ENCODE data around the gene PLEKHF1. TPM values are rescaled to one million over a fixed set of nuclear protein-coding genes. Genes with fewer than 3 reads are reported as not detected.
A peak's percentile ranks its signal among the peaks of the same experiment; 100 is the strongest.

PLEKHF1 gene
- polyA plus RNA-seq, 6 donors from 2014 or later: 1.9 to 5.8 (median 2.7) TPM

DNA sequence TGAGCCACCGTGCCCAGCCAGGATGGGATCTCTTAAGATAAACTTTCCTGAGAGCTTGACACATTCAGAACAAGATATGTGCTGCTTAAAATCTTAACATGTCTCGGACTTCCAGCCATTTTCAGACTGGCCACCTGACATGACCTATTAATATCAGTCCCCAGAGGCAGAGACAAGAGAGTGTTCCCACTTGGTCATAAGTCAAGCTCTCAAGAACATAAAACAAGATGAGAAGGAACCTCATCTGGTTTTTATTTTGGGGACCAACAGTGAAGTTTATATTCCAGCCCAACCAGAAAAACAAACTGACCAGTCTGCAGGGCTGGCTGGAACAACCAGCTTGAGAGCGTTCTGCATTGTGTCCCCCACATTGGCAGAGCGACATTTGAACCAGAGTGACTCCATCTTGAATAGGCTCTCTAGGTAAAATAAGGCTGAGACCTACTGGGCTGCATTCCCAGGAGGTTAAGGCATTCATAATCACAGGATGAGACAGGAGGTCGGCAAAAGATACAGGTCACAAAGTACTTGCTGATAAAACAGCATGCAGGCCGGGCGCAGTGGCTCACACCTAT is 21.8 kb upstream of the PLEKHF1 start:
- Mint-ChIP-seq H3K9me3 (no peaks in the 10 kb centered on the region), H3K4me3 (peak overlapping the region in 1 of 8 donors; percentile 19), H3K27ac (no peak overlapping the region), H3K4me1 (peaks cover 0 to 11% (median 5%) of the 10 kb centered on the region in 3 donors), H3K27me3 (peaks cover 12 to 38% (median 33%) of the 10 kb centered on the region in 3 donors), H3K36me3 (no peaks in the 10 kb centered on the region)
- no peak for ATAC-seq (ENCODE audit: low read depth in 2 of 2)
- no peak for DNase-seq

DNA sequence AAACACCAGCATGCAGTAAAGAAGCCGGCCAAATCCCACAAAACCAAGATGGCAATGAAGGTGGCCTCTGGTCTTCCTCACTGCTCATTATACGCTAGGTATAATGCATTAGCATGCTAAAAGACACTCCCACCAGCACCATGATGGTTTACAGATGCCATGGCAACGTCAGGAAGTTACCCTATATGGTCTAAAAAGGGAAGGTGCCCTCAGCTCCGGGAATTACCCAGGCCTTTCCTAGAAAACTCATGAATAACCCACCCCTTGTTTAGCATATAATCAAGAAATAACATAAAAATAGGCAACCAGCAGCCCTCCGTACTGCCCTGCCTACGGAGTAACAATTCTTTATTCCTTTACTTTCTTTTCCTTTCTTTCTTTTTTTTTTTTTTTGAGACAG is 21.1 kb upstream of the PLEKHF1 start:
- Mint-ChIP-seq H3K9me3 (no peaks in the 10 kb centered on the region), H3K27ac (no peak overlapping the region), H3K4me1 (peaks cover 0 to 11% (median 5%) of the 10 kb centered on the region in 3 donors), H3K4me3 (no peak overlapping the region), H3K27me3 (peaks cover 12 to 39% (median 35%) of the 10 kb centered on the region in 3 donors), H3K36me3 (no peaks in the 10 kb centered on the region)
- no peak for ATAC-seq (ENCODE audit: low read depth in 2 of 2)
- no peak for DNase-seq

DNA sequence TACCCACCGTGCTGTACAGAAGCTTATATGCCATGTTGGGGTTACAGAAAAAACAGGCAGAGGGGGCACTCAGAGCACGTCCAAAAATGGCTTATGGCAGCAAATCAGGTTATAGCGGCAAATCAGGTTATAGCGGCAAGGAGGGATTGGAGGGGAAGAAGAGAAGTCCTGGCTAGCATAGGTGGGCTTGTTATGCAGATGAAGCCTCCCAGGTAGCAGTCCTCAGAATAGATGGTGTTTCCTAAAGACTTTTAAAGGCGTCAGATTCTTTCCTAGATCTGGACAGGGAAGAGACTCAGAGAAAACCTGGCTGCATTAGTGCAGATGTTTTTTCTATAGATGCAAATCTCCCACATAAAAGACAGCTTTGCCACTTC is 19.8 kb upstream of the PLEKHF1 start:
- Mint-ChIP-seq H3K27me3 (peaks cover 12 to 39% (median 31%) of the 10 kb centered on the region in 3 donors), H3K36me3 (no peaks in the 10 kb centered on the region), H3K27ac (no peak overlapping the region), H3K4me1 (peaks cover 0 to 11% (median 5%) of the 10 kb centered on the region in 3 donors), H3K4me3 (no peak overlapping the region), H3K9me3 (no peaks in the 10 kb centered on the region)
- DNase-seq (no peak), ATAC-seq (ENCODE audit: low read depth in 2 of 2) (no peak)

DNA sequence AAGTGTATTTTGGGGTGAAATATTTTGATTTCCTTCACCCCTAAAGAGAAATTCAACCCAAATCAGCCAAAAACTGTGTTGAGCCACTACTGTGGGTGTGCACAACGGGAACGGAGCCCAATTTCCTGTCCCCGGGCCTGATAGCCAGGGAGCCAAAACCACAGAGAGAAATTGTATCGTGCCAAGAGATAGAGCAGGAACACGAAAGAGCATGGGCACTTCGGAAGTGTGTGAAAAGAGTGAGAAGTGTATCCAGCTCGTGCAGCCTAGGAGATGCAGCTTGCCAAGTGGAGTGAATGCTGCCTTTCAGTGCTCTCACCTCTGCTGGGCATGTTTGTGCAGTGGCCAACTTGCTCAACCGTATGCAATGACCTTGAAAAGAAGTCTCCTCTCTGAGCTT is 19.4 kb upstream of the PLEKHF1 start:
- Mint-ChIP-seq H3K27me3 (peaks cover 12 to 42% (median 31%) of the 10 kb centered on the region in 3 donors), H3K4me3 (no peak overlapping the region), H3K27ac (no peak overlapping the region), H3K4me1 (peaks cover 0 to 11% (median 5%) of the 10 kb centered on the region in 3 donors), H3K36me3 (no peaks in the 10 kb centered on the region), H3K9me3 (no peaks in the 10 kb centered on the region)
- ATAC-seq (ENCODE audit: low read depth in 2 of 2) (no peak), DNase-seq (no peak)

DNA sequence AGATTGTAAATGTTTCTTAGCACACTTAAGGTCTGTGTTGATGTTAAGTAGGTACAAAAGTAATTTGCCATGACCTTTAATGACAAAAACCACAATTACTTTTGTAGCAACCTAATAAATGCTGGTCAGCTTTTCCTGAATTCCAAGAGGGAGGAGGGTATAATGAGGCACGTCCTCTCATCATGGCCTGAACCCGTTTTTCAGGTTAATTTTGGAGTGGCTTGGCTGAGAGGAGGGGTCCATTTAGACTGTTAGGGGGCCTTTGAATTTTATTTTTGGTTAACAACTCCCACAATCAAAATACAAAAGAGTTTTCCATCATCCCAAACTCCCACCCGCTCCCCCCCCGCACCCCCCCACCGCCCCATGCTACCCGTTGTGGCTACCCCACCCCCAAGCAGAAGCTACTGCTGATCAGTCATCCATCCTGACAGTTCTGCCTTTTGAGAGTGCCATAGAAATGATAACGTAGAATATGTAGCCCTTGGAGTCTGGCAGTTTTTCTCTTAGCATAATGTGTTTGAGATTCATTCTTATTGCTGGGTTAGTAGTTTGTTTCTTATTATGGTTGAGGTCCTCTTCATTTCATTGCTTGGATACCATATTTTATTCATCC is 14.4 kb upstream of the PLEKHF1 start:
- DNase-seq (no peak), ATAC-seq (ENCODE audit: low read depth in 2 of 2) (no peak)
- Mint-ChIP-seq H3K4me3 (no peak overlapping the region), H3K9me3 (peaks cover 0 to 16% (median 0%) of the 10 kb centered on the region in 7 donors), H3K27me3 (peaks cover 27 to 43% (median 39%) of the 10 kb centered on the region in 3 donors), H3K4me1 (peaks cover 0 to 5% (median 2%) of the 10 kb centered on the region in 3 donors), H3K27ac (peak overlapping the region in 1 of 6 donors; percentile 53), H3K36me3 (no peaks in the 10 kb centered on the region)

DNA sequence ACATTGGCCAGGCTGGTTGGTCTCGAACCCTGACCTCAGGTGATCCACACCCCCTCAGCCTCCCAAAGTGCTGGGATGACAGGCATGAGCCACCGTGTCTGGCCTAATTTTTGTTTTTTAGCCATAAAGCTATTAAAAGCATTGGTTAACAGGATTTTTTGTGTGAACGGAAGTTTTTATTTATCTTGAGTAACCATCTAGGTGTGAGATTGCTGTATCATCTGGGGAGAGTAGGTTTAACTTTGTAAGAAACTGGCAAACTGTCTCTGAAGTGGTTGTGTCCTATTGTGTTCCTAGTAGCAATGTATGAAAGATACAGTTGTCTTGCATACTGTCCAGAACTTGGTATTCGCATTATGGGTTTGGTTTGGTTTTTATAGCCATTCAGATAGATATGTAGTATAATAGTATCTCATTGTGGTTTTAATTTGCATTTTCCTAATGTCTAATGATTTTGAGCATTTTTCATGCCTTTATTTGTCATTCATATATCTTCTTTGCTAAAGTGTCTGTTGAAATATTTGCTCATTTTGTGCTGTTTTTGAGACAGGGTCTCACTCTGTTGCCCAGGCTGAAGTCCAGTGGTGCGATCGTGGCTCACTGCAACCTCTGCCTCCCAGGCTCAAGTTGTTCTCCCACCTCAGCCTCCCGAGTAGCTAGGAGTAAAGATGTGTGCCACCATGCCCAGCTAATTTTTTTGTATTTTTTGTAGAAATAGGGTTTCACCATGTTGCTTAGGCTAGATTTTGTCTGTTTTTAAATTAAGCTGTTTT is 13.5 kb upstream of the PLEKHF1 start:
- no peak overlapping the region for H3K4me3 Mint-ChIP-seq
- no peak for ATAC-seq (ENCODE audit: low read depth in 2 of 2)
- H3K36me3 Mint-ChIP-seq: no peaks in the 10 kb centered on the region

DNA sequence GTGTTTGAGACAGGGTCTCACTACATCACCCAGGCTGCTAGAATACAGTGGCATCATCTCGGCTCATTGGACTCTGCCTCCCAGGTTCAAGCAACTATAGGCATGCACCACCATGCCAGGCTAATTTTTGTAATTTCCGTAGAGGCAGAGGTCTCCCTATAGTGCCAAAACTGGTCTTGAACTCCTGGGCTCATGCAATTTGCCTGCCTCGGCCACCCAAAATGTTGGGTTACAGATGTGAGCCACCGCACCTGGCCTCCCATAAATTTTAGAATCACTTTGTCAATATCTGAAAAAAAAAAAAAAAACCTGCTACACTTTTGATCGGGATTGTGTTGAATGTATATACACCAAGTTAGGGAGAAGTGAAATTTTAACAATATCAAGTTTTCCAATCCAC is 11.9 kb upstream of the PLEKHF1 start:
- H3K4me3 Mint-ChIP-seq: no peak overlapping the region
- ATAC-seq (ENCODE audit: low read depth in 2 of 2) (no peak), DNase-seq (no peak)
- no peaks in the 10 kb centered on the region for H3K4me1 Mint-ChIP-seq
- no peaks in the 10 kb centered on the region for H3K36me3 Mint-ChIP-seq
- peaks cover 21 to 33% (median 31%) of the 10 kb centered on the region in 3 donors for H3K27me3 Mint-ChIP-seq
- H3K27ac Mint-ChIP-seq: no peak overlapping the region
- H3K9me3 Mint-ChIP-seq: peaks cover 0 to 16% (median 0%) of the 10 kb centered on the region in 7 donors

More for the DNA sequence above, 13.5 kb upstream of the PLEKHF1 start:
- peaks cover 21 to 37% (median 35%) of the 10 kb centered on the region in 3 donors for H3K27me3 Mint-ChIP-seq
- H3K27ac Mint-ChIP-seq: peak overlapping the region in 1 of 6 donors; percentile 42
- DNase-seq: no peak
- peaks cover 0 to 16% (median 0%) of the 10 kb centered on the region in 7 donors for H3K9me3 Mint-ChIP-seq
- no peaks in the 10 kb centered on the region for H3K4me1 Mint-ChIP-seq

DNA sequence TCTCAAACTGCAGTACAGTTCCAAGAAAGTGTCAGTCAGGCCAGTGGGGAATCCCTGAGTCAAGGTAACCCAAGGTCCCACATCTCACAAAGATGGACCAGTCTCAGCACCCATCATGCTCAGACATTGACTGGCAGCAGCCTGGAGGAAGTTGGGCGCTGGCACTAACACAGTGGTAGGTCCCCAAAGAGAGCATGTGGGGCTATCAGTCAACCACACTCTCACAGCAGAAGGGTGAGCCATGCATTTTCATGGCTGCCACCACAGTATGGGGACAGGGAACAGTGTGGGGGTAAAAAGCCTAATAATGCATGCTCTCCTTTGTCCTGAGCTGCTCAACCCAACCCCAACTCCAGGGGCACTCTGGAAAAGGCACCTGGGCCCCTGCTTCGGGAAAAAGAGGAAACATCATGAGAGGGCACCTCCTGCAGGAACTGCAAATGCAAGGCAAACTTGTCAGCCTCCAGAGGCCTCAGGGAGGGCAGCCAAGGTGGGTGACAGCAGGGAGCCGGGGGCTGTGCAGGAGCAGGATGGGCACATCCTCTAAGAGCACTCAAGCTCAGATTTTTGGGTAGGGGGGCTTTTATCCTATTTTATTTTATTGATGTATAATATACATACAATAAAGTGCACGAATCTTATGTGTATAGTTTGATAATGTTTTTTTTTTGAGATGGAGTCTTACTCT is 9.5 kb upstream of the PLEKHF1 start:
- H3K9me3 Mint-ChIP-seq: peaks cover 0 to 16% (median 0%) of the 10 kb centered on the region in 7 donors
- H3K4me1 Mint-ChIP-seq: no peaks in the 10 kb centered on the region
- peaks cover 21 to 38% (median 24%) of the 10 kb centered on the region in 3 donors for H3K27me3 Mint-ChIP-seq
- no peak overlapping the region for H3K4me3 Mint-ChIP-seq
- no peak for ATAC-seq (ENCODE audit: low read depth in 2 of 2)
- peak overlapping the region in 1 of 6 donors; percentile 27 for H3K27ac Mint-ChIP-seq
- no peak for DNase-seq
- no peaks in the 10 kb centered on the region for H3K36me3 Mint-ChIP-seq

DNA sequence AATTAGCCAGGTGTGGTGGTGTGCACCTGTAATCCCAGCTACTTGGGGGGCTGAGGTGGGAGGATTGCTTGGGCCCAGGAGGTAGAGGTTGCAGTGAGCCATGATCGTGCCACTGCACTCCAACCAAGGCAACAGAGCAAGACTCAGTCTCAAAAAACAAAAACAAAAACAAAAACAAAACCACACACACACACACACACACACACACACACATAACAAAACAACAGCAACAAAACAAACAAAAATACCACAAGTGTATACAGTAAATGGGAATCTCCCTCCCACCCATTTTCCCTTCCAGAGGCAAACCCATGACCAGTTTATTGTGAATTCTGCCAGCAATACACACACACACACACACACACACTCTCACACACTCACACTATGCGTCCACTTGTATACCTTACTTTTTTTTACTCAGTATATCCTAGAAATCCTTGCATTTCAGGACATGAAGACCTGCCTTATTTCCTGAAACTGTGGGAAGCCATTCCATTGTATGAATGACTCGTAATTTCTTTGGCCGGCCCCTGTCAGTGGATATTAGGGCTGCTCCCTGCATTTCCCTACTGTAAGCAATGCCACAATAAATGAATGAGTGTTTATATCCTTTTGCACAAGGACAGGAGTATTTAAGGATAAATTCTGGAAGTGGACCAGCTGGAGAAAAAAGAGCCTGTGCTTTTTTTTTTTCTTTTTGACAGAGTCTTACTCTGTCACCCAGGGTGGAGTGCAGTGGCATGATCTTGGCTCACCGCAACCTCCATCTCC is 6.9 kb upstream of the PLEKHF1 start:
- Mint-ChIP-seq H3K9me3 (peaks cover 0 to 13% (median 0%) of the 10 kb centered on the region in 7 donors), H3K27me3 (peaks cover 5 to 28% (median 14%) of the 10 kb centered on the region in 3 donors), H3K4me1 (no peaks in the 10 kb centered on the region), H3K27ac (no peak overlapping the region), H3K36me3 (no peaks in the 10 kb centered on the region), H3K4me3 (no peak overlapping the region)
- ATAC-seq (ENCODE audit: low read depth in 2 of 2) (no peak), DNase-seq (no peak)

DNA sequence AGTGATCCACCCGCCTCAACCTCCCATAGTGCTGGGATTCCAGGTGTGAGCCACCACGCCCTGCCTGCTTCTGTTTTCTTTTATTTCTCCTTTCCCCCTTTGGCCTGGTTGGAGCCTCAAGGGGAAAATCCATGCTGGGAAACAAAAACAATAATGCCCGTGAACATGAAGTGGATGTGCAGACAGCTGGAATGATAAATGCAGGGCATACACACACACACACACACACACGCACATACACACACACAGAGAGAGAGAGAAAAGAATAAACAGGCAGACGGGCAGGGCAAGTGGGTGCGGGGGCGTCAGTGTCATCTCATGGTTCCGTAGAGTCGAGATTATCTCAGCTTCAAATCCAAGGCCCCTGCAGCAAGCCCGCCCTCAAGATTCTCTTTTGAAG is 4.4 kb upstream of the PLEKHF1 start:
- ATAC-seq (ENCODE audit: low read depth in 2 of 2) (no peak), DNase-seq (no peak)
- peaks cover 3 to 10% (median 4%) of the 10 kb centered on the region in 3 donors for H3K4me1 Mint-ChIP-seq
- no peaks in the 10 kb centered on the region for H3K9me3 Mint-ChIP-seq
- H3K27ac Mint-ChIP-seq: peak overlapping the region in 1 of 6 donors; percentile 60
- peaks cover 0 to 17% (median 2%) of the 10 kb centered on the region in 3 donors for H3K27me3 Mint-ChIP-seq
- H3K36me3 Mint-ChIP-seq: no peaks in the 10 kb centered on the region
- no peak overlapping the region for H3K4me3 Mint-ChIP-seq

DNA sequence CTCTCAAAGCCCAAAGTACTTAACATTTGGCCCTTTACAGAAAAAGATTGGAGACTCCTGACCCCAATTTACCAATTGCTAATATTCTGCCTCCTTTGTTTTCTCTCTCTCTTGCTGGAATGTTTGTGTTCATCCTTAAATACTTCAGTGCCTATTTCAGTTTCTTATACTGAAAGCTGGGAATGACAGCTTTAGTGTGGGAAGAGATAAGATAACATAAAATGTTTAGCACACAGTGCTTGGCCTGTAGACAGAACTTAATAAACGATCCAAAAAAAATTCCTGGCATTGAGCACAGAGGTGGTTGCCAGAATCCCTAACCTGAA is 3.0 kb upstream of the PLEKHF1 start:
- no peak for ATAC-seq (ENCODE audit: low read depth in 2 of 2)
- no peaks in the 10 kb centered on the region for H3K36me3 Mint-ChIP-seq
- H3K27ac Mint-ChIP-seq: no peak overlapping the region
- no peak for DNase-seq
- H3K4me1 Mint-ChIP-seq: peaks cover 14 to 22% (median 16%) of the 10 kb centered on the region in 3 donors
- H3K27me3 Mint-ChIP-seq: peaks cover 0 to 10% (median 0%) of the 10 kb centered on the region in 3 donors
- peak overlapping the region in 2 of 8 donors; percentile 25 to 42 for H3K4me3 Mint-ChIP-seq
- no peaks in the 10 kb centered on the region for H3K9me3 Mint-ChIP-seq

DNA sequence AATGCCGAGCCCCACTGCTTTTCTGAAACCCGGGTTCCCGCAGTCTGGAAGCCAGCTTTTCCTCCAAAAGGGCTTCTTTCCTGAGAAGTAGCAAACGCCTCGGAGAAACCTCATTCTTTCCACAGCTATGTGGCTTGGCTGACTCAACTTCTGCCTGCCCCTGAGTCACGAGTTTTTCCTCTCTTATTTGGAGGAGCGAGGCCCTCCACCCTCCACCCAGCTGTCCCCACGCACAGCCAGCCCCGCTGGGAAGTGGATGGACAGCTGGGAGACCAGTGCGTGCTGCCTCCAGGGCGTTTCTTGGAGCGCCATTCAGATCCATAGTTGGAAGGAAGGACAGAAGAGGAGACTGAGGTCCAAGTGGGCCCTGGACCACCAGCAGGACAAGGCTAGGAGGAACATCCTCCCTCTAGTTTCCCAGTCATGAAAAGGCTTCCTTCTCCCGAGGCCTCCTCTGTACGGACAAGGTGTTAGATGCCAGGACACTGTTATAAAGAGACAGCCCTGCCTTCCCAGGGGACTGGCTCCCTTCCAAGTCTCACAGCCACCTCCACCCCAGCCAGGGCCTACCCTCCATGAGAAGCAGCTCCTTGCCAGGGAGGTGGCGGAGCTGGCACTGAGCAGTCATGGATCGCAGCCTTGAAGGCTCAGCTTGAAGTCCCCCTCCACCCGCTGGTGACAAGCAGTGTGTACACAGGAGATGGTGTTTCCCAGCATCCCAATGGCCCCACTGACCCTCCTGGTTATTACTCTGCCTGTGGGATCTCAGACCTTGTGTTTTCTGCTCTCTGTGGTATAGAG is 2.5 kb upstream of the PLEKHF1 start:
- no peak for DNase-seq
- peak overlapping the region in 2 of 8 donors; percentile 40 to 75 for H3K4me3 Mint-ChIP-seq
- peaks cover 20 to 28% (median 20%) of the 10 kb centered on the region in 3 donors for H3K4me1 Mint-ChIP-seq
- H3K9me3 Mint-ChIP-seq: no peaks in the 10 kb centered on the region
- ATAC-seq (ENCODE audit: low read depth in 2 of 2): no peak
- no peaks in the 10 kb centered on the region for H3K36me3 Mint-ChIP-seq
- H3K27ac Mint-ChIP-seq: no peak overlapping the region
- peaks cover 0 to 9% (median 0%) of the 10 kb centered on the region in 3 donors for H3K27me3 Mint-ChIP-seq
